SK-N-SH treated with all-trans-retinoic acid at 6 μM for 48 hours (cell line): ENCODE results near the gene PARD3B.

Source experiments
- ATAC-seq: fragments of 200-7000 bp; cut with Tn5 transposase; 3 replicates; pipeline ENCODE4 v1.9.1; 2020; ENCODE audit warnings: mild to moderate bottlenecking, moderate library complexity
- ARNTL ChIP-seq: fragments of 450-650 bp; formaldehyde crosslinking; IDR thresholded peaks from 2 replicates; pipeline ENCODE4 v1.5.0; 2020; ENCODE audit warnings: low read depth, mild to moderate bottlenecking, moderate library complexity, borderline replicate concordance
- CREB5 ChIP-seq: fragments of 250-450 bp; sonication (Bioruptor Pico); IDR thresholded peaks from 2 replicates; pipeline ENCODE4 v1.5.1; 2020; ENCODE audit warnings: low read depth, mild to moderate bottlenecking, moderate library complexity
- CSDC2 ChIP-seq: fragments of 250-450 bp; sonication (Bioruptor Pico); IDR thresholded peaks from 2 replicates; pipeline ENCODE4 v1.5.0; 2020; ENCODE audit warnings: mild to moderate bottlenecking, moderate library complexity
- ESRRG ChIP-seq: fragments of 250-450 bp; sonication (Bioruptor Pico); IDR thresholded peaks from 2 replicates; pipeline ENCODE4 v1.6.1; 2021; ENCODE audit warnings: mild to moderate bottlenecking
- GLIS3 ChIP-seq: fragments of 250-450 bp; sonication (Bioruptor Pico); IDR thresholded peaks from 2 replicates; pipeline ENCODE4 v1.5.0; 2020; ENCODE audit warnings: mild to moderate bottlenecking, moderate library complexity
- ISL1 ChIP-seq: fragments of 250-450 bp; sonication (Bioruptor Pico); IDR thresholded peaks from 2 replicates; pipeline ENCODE4 v2.1.2; 2022; ENCODE audit warnings: mild to moderate bottlenecking, moderate library complexity
- OSR1 ChIP-seq: fragments of 250-450 bp; sonication (Bioruptor Pico); IDR thresholded peaks from 2 replicates; pipeline ENCODE4 v1.8.0; 2022; ENCODE audit warnings: moderate library complexity, mild to moderate bottlenecking, inconsistent platforms
- POU6F1 ChIP-seq: fragments of 250-450 bp; sonication (Bioruptor Pico); IDR thresholded peaks from 2 replicates; pipeline ENCODE4 v1.8.0; 2021; ENCODE audit warnings: low read depth, mild to moderate bottlenecking, moderate library complexity, borderline replicate concordance
- SNAI2 ChIP-seq: fragments of 250-450 bp; sonication (Bioruptor Pico); IDR thresholded peaks from 2 replicates; pipeline ENCODE4 v1.5.0; 2020; ENCODE audit warnings: mild to moderate bottlenecking, moderate library complexity
- TCF4 ChIP-seq: fragments of 250-450 bp; sonication (Bioruptor Pico); IDR thresholded peaks from 2 replicates; pipeline ENCODE4 v1.8.0; 2021; ENCODE audit warnings: mild to moderate bottlenecking, moderate library complexity, borderline replicate concordance
- ZC3H10 ChIP-seq: fragments of 250-450 bp; sonication (Bioruptor Pico); IDR thresholded peaks from 2 replicates; pipeline ENCODE4 v1.5.1; 2021; ENCODE audit warnings: mild to moderate bottlenecking, moderate library complexity
- ZFP3 ChIP-seq: fragments of 250-450 bp; sonication (Bioruptor Pico); IDR thresholded peaks from 2 replicates; pipeline ENCODE4 v1.5.0; 2020; ENCODE audit warnings: mild to moderate bottlenecking, moderate library complexity
- ZFP30 ChIP-seq: fragments of 450-650 bp; formaldehyde crosslinking; IDR thresholded peaks from 2 replicates; pipeline ENCODE4 v1.5.0; 2022; ENCODE audit warnings: mild to moderate bottlenecking, moderate library complexity
- ZNF70 ChIP-seq: fragments of 450-650 bp; formaldehyde crosslinking; IDR thresholded peaks from 2 replicates; pipeline ENCODE4 v1.5.0; 2020; ENCODE audit warnings: mild to moderate bottlenecking, moderate library complexity
- ZNF8 ChIP-seq: fragments of 450-650 bp; formaldehyde crosslinking; IDR thresholded peaks from 2 replicates; pipeline ENCODE4 v1.5.0; 2020; ENCODE audit warnings: mild to moderate bottlenecking, moderate library complexity
- TF ChIP-seq, protein P1 (sequence below): fragments of 250-450 bp; sonication (Bioruptor Pico); IDR thresholded peaks from 2 replicates; pipeline ENCODE4 v1.8.0; 2020; ENCODE audit warnings: mild to moderate bottlenecking, moderate library complexity, borderline replicate concordance
- TF ChIP-seq, protein P2 (sequence below): fragments of 250-450 bp; sonication (Bioruptor Pico); IDR thresholded peaks from 2 replicates; pipeline ENCODE4 v1.5.0; 2020; ENCODE audit warnings: mild to moderate bottlenecking, moderate library complexity

Gene PARD3B

GRCh38 chr2:205070889-205071288, 525.6 kb downstream of the PARD3B start:
- ATAC-seq: no peak

GRCh38 chr2:205073433-205074020, 528.3 kb downstream of the PARD3B start:
- TF ChIP-seq ZC3H10 (CRISPR knock-in tag): no peak
- TF ChIP-seq CREB5 (CRISPR knock-in tag): no peak
- no peak for TF ChIP-seq ZNF8 (CRISPR knock-in tag)
- TF ChIP-seq TCF4 (CRISPR knock-in tag): peak; percentile 56; the same call in 1 of the 2 replicates
- TF ChIP-seq, protein P1, sequence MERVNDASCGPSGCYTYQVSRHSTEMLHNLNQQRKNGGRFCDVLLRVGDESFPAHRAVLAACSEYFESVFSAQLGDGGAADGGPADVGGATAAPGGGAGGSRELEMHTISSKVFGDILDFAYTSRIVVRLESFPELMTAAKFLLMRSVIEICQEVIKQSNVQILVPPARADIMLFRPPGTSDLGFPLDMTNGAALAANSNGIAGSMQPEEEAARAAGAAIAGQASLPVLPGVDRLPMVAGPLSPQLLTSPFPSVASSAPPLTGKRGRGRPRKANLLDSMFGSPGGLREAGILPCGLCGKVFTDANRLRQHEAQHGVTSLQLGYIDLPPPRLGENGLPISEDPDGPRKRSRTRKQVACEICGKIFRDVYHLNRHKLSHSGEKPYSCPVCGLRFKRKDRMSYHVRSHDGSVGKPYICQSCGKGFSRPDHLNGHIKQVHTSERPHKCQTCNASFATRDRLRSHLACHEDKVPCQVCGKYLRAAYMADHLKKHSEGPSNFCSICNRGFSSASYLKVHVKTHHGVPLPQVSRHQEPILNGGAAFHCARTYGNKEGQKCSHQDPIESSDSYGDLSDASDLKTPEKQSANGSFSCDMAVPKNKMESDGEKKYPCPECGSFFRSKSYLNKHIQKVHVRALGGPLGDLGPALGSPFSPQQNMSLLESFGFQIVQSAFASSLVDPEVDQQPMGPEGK (CRISPR knock-in tag): no peak
- TF ChIP-seq OSR1 (CRISPR knock-in tag): no peak
- no peak for TF ChIP-seq ZFP30 (CRISPR knock-in tag)
- TF ChIP-seq, all 23 proteins: peak for 1
- ATAC-seq: no peak

More at GRCh38 chr2:205070889-205071288, 525.6 kb downstream of the PARD3B start:
- TF ChIP-seq ZNF8 (CRISPR knock-in tag): no peak
- TF ChIP-seq ESRRG (CRISPR knock-in tag): no peak
- TF ChIP-seq ZNF70 (CRISPR knock-in tag): no peak
- TF ChIP-seq CSDC2 (CRISPR knock-in tag): no peak
- TF ChIP-seq ARNTL (CRISPR knock-in tag): no peak
- TF ChIP-seq ZFP3: no peak

- TF ChIP-seq CREB5 (CRISPR knock-in tag) (no peak), ZNF70 (CRISPR knock-in tag) (no peak), ARNTL (CRISPR knock-in tag) (no peak), GLIS3 (CRISPR knock-in tag) (no peak)
- ATAC-seq: no peak
Measured at GRCh38 chr2:205076405-205076804, 531.1 kb downstream of the PARD3B start.

GRCh38 chr2:205077159-205077558, 531.9 kb downstream of the PARD3B start:
- TF ChIP-seq CREB5 (CRISPR knock-in tag) (no peak), ESRRG (CRISPR knock-in tag) (no peak), OSR1 (CRISPR knock-in tag) (no peak)
- ATAC-seq: no peak

- TF ChIP-seq ZNF70 (CRISPR knock-in tag) (no peak), SNAI2 (CRISPR knock-in tag) (no peak), POU6F1 (no peak), ZFP30 (CRISPR knock-in tag) (no peak)
- no peak for ATAC-seq
Measured at GRCh38 chr2:205078762-205079161, 533.5 kb downstream of the PARD3B start.

DNA sequence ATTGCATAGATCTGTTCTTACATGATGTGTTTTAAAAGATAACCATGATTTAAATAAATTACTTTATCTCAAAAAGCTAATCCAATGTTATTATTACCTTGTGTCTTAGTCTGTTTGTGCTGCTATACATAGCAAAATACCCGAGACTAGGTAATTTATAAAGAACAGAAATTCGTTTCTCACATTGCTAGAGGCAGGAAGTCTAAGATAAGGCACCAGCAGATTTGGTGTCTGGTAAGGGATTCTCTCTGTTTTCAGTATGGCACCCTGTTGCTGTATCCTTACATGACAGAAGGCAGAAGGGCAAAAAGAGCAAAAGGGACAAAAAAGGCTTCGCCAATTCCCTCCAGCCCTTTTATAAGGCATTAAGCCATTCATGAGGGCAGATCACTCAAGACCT, 533.9 kb downstream of the PARD3B start:
- no peak for ATAC-seq
- TF ChIP-seq SNAI2 (CRISPR knock-in tag) (no peak), ZFP30 (CRISPR knock-in tag) (no peak), ZNF70 (CRISPR knock-in tag) (no peak; the same call in 1 of the 2 replicates), ISL1 (CRISPR knock-in tag) (no peak)
- TF ChIP-seq, protein P2, sequence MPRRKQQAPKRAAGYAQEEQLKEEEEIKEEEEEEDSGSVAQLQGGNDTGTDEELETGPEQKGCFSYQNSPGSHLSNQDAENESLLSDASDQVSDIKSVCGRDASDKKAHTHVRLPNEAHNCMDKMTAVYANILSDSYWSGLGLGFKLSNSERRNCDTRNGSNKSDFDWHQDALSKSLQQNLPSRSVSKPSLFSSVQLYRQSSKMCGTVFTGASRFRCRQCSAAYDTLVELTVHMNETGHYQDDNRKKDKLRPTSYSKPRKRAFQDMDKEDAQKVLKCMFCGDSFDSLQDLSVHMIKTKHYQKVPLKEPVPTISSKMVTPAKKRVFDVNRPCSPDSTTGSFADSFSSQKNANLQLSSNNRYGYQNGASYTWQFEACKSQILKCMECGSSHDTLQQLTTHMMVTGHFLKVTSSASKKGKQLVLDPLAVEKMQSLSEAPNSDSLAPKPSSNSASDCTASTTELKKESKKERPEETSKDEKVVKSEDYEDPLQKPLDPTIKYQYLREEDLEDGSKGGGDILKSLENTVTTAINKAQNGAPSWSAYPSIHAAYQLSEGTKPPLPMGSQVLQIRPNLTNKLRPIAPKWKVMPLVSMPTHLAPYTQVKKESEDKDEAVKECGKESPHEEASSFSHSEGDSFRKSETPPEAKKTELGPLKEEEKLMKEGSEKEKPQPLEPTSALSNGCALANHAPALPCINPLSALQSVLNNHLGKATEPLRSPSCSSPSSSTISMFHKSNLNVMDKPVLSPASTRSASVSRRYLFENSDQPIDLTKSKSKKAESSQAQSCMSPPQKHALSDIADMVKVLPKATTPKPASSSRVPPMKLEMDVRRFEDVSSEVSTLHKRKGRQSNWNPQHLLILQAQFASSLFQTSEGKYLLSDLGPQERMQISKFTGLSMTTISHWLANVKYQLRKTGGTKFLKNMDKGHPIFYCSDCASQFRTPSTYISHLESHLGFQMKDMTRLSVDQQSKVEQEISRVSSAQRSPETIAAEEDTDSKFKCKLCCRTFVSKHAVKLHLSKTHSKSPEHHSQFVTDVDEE (CRISPR knock-in tag): no peak
- TF ChIP-seq, protein P1 (CRISPR knock-in tag): no peak
